ENCODE data around the gene KRT3. TPM values are rescaled to one million over a fixed set of nuclear protein-coding genes. Genes with fewer than 3 reads are reported as not detected.

Gene KRT3
- not detected in 2 replicates for total RNA-seq
- long read RNA-seq: 0 reads

- Mint-ChIP-seq H3K4me1 (no peaks in the 10 kb centered on the region), H3K27me3 (ENCODE audit: low read depth) (no peaks in the 10 kb centered on the region), H3K4me3 (no peak within 1 kb of the TSS), H3K27ac (ENCODE audit: unreplicated experiment) (no peak within 1 kb of the TSS), H3K36me3 (ENCODE audit: low read depth) (no peaks in the 10 kb centered on the region), H3K9me3 (no peaks in the 10 kb centered on the region)
- no peak for TF ChIP-seq CTCF (conservative IDR thresholded peaks at IDR 0.05)
- DNase-seq (ENCODE audit: low read depth, low spot score): no peak
These were observed at the start of gene KRT3 for GRCh38 chr12:52795694-52796428. TSS of gene KRT3 (minus strand) at chr12:52796117. CDS start at chr12:52796042, 75 bp downstream.

GRCh38 chr12:52844386-52844785, 48.5 kb upstream of the KRT3 start:
- no peak for DNase-seq (ENCODE audit: low read depth, low spot score)
- H3K27me3 Mint-ChIP-seq (ENCODE audit: low read depth): peaks cover 18% of the 10 kb centered on the region
- H3K4me3 Mint-ChIP-seq: no peak overlapping the region
- no peaks in the 10 kb centered on the region for H3K36me3 Mint-ChIP-seq (ENCODE audit: low read depth)
- H3K9me3 Mint-ChIP-seq: no peaks in the 10 kb centered on the region
- H3K27ac Mint-ChIP-seq (ENCODE audit: unreplicated experiment): no peak overlapping the region
- no peak for TF ChIP-seq CTCF (conservative IDR thresholded peaks at IDR 0.05)
- H3K4me1 Mint-ChIP-seq: no peaks in the 10 kb centered on the region

- Mint-ChIP-seq H3K27me3 (ENCODE audit: low read depth) (peaks cover 28% of the 10 kb centered on the region), H3K4me3 (no peak overlapping the region), H3K36me3 (ENCODE audit: low read depth) (no peaks in the 10 kb centered on the region), H3K27ac (ENCODE audit: unreplicated experiment) (no peak overlapping the region), H3K4me1 (peaks cover 4% of the 10 kb centered on the region), H3K9me3 (no peaks in the 10 kb centered on the region)
- DNase-seq (ENCODE audit: low read depth, low spot score): no peak
- no peak for TF ChIP-seq CTCF (conservative IDR thresholded peaks at IDR 0.05)
These were observed 43.7 kb upstream of the KRT3 start for GRCh38 chr12:52839436-52840105.

- Mint-ChIP-seq H3K4me3 (no peak overlapping the region), H3K36me3 (ENCODE audit: low read depth) (no peaks in the 10 kb centered on the region), H3K9me3 (no peaks in the 10 kb centered on the region), H3K4me1 (peaks cover 4% of the 10 kb centered on the region), H3K27ac (ENCODE audit: unreplicated experiment) (no peak overlapping the region), H3K27me3 (ENCODE audit: low read depth) (peaks cover 28% of the 10 kb centered on the region)
- no peak for DNase-seq (ENCODE audit: low read depth, low spot score)
- no peak for TF ChIP-seq CTCF (conservative IDR thresholded peaks at IDR 0.05)
These were observed 42.9 kb upstream of the KRT3 start for GRCh38 chr12:52838609-52839435.

GRCh38 chr12:52837781-52838608, 42.1 kb upstream of the KRT3 start:
- H3K9me3 Mint-ChIP-seq: no peaks in the 10 kb centered on the region
- H3K4me1 Mint-ChIP-seq: peaks cover 7% of the 10 kb centered on the region
- no peak for DNase-seq (ENCODE audit: low read depth, low spot score)
- no peak overlapping the region for H3K27ac Mint-ChIP-seq (ENCODE audit: unreplicated experiment)
- no peak for TF ChIP-seq CTCF (conservative IDR thresholded peaks at IDR 0.05)
- no peaks in the 10 kb centered on the region for H3K36me3 Mint-ChIP-seq (ENCODE audit: low read depth)
- H3K27me3 Mint-ChIP-seq (ENCODE audit: low read depth): peaks cover 28% of the 10 kb centered on the region
- H3K4me3 Mint-ChIP-seq: no peak overlapping the region

Data from neural crest cell (in vitro differentiated cells).